GM21786 (cell line): ENCODE data around the gene CCDC188.

Source experiments
- ATAC-seq: cut with Tn5 transposase; IDR thresholded peaks from one replicate; pipeline ENCODE4 v1.9.1; 2021; ENCODE audit not compliant: unreplicated experiment

CCDC188 gene

DNA sequence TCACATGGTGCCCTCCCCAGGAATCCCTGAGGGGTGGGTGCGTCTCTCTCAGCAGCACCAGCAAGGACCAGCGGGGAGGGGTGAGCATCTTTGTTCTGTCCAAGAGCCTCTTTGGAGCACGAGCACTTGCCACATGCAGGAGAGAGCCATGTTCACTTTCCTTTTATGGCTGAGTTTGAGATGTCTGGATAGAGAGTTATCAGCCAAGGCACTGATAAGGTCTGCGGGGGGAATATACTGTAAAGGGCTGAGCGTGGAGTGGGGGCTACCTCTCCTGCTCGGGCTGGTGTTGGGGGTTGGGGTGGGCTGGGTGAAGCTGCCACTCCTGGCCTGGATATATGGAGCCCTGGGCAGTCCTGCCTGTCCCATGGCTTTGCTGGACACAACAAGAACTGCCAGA lies 34.9 kb upstream of the CCDC188 start:
- ATAC-seq = no peak

DNA sequence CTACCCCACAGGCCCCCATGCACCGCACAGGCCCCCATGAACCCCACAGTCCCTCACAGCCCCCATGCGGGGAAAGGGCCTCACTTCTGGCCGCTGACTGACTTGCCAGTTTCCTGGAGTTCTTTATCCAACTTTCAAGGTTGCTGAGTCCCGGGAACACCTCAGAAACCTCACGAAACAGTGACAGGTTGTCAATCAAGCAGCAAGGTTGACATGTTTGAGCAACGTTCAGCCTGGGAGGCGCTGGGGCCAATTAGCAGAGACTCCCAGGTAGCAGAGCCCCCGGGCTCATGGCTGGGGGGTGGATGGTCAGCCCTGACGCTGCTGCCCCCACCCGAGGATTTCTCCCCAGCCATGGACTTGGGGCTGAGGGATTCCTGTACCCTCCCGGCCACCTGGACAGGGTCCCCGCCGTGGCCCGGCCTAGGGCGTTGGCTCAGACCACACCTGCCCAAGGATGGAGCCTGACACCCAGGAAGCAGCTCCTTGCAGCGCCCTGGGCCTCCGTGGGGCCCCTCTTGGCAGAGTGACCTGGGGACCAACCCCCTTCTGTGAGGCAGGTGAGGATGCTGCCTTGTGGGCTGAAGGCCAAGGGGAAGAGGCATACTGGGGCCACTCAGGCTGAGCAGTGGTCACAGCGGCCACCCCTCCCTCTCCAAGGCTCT lies 33.8 kb upstream of the CCDC188 start:
- ATAC-seq = no peak

DNA sequence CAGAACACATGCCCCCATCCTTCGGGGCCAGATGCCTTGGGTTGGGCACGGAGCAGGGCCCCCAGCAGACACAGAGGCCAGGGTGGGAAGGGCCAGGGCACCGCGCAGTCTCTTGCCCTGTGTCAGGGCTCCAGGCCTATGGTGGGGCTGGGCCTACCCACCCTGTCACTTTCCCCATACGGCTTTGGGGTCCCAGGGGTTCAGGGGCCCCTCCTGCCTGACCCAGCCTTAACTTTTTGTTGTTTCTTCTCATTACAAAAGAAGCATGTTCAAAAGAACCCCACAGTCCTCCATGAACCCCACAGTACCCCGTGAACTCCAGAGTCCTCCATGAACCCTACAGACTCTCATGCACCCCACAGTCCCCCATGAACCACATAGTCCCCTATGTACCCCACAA lies 33.0 kb upstream of the CCDC188 start:
- ATAC-seq = no peak

DNA sequence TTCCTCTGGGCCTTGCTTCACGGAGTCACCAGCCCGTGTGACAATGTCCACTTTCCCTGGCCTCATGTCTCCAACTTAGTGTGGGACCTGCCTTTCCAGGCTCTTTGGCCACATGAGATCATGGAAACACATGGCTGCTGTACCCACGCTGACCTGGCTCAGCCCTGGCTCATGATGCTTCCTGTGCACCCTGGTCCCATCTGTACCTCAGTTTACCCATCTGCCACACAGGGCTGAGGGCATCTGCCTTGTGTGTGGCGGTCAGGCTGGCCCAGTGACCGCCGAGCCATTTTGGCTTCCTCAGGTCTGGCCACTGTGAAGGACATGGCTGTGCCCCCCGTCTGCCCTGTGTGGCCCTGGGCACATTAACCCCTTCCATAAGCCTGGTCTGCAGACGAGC lies 32.2 kb upstream of the CCDC188 start:
- ATAC-seq = no peak

DNA sequence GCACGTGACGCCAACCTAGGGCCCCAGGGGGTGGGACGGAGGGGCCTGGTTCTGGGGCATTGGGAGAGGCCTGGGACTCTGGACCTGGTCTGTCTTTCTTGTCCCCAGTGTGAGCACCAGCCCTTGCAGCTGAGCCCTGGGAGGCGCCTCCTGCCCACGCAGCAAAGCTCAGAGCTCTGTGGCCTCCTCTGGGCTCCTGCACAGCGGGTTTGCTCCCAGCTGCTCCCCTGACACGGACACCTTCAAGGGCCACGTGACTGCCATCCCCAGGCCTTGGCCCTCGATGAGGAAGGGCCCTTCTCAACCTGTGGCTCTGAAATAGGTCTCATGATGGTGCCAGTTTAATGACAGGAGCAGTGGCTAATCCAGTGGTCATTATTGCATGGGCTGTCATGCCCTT lies 31.5 kb upstream of the CCDC188 start:
- no peak for ATAC-seq

DNA sequence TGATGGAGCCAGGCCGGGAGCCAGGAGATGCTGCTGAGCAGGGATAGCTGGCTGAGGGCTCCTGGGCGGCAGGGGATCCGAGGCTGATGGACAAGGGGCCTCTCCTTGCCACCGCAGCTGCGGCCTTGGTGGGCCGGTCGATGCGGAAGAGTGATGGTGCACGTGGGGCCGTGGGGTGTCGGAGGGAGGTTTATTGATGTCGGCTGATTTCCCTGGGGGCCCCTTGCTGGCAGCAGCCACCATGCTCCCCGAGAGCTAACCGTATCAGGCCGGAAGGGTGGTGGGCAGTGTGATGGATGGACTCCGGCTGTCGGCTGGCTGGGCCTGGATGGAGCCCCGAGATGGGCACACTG lies 31.0 kb upstream of the CCDC188 start:
- ATAC-seq = no peak

DNA sequence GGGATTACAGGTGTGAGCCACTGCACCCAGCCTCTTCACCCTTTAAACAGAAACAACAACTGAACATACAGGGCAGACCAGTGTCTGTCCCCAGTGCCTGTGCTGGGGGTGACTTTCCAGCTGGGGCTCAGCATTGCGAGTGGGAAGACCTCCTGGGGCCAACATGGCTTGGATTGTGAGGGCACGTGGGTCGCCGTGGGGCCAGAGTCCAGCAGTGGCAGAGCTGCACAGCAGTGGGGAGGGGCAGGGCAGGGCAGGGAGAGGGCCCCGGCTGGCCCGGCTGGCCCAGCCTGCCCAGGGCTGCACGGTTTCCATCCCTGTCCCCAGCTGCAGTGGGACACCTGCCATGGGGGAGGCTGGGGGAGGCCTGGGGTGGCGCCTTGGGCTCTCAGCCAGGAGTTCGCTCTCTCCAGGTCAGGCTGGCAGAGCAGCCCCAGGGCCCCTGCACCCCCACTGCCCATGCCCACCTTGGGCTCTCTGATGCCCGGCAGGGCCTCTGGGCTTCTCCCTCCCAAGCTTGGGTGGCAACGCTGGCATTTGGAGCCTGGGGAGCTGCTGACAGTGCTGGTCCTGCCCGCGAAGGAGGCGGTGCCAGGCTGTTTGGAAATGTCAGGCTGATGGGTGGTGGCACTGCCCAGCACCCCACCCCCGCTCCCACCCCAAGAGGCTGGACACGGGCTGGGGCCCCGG lies 30.5 kb upstream of the CCDC188 start:
- ATAC-seq = no peak

DNA sequence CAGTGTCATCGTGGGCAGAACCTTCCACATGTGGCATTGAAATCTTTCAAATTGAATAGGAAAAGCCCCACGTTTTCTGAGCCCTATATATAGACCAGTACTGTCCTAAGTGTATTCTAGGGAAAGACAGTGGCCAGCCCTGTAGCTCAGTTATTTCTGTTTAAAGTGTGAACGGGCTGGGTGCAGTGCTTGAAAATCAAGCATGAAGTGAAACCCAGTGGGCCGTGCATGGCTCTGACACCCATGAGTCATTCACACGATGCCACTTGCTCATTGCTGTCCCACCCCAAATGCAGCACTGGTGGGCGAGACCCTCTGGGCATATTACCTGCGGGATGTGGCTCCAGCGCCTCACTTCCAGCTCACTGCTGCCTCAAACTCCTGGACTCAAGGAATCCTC lies 29.8 kb upstream of the CCDC188 start:
- no peak for ATAC-seq

DNA sequence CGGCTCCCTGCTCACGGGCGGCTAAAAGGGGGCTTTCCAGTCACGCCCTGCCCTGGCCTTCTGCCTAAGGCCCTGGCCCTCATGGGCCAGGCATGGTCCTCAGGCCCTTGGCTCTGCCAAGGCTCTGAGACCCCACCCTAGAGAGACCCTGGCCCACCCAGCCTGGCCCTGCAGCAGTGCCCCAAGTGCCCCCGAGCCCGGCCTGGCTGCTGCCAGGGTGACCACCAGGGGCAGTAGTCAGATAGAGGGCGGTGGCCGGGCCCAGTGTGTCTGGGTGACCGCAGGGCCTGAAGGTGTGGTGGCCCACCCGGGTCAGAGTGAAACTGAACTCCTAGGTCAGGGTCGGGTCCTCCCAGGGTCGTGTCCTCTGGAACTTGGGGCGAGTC lies 29.4 kb upstream of the CCDC188 start:
- ATAC-seq = no peak

DNA sequence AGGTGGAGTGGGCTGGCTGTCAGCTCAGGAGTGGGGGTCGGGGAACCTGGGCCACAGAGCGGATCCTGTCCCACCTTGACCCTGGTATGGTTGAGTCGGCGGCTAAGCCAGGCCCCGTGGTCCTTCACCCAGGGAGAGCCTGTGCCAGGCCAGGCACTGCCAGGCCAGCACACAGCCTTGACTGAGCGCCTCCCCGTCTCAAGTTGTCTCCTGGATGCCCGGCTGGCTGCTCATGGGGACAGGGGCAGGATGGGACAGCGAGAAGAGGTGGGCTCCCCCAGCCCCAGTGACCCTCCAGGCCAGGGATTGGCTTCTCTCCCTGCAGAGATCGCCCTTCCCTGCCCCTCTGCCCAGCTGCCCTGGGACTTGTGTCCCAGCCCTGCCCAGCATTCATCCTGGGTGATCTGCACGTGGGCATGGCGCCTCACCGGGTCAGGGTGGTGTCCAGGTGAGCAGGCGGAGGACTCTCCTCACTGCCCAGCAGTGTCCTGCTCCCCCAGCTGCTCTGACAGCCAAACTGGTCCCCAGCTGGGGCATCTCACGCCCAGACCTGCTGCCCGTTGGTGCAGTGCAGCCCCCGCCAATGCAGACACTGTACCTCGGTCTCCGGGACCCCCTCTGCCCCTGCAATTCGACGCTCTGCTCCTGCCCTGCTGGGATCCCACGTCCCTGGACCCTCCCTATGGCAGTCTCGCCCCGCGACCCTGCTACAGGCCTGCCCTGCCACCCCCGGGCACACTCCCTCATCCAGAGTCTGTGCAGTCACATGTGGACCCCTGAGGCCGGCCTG lies 28.8 kb upstream of the CCDC188 start:
- ATAC-seq = no peak

DNA sequence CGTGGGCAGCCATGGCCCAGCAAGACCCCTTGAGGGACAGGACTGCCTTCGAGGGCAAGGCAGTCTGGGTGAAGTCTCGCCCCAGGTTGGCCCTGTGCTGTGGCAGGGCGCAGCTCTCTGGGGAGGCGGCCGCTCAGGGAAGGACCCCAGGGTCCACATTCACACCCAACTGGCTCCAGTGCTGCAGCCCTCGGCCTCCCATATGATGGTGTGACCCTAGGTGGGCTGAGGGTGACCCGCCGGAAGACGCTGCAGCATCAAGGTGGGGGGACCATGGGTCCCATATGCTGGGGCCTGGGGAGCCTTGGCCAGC lies 28.0 kb upstream of the CCDC188 start:
- ATAC-seq = no peak

DNA sequence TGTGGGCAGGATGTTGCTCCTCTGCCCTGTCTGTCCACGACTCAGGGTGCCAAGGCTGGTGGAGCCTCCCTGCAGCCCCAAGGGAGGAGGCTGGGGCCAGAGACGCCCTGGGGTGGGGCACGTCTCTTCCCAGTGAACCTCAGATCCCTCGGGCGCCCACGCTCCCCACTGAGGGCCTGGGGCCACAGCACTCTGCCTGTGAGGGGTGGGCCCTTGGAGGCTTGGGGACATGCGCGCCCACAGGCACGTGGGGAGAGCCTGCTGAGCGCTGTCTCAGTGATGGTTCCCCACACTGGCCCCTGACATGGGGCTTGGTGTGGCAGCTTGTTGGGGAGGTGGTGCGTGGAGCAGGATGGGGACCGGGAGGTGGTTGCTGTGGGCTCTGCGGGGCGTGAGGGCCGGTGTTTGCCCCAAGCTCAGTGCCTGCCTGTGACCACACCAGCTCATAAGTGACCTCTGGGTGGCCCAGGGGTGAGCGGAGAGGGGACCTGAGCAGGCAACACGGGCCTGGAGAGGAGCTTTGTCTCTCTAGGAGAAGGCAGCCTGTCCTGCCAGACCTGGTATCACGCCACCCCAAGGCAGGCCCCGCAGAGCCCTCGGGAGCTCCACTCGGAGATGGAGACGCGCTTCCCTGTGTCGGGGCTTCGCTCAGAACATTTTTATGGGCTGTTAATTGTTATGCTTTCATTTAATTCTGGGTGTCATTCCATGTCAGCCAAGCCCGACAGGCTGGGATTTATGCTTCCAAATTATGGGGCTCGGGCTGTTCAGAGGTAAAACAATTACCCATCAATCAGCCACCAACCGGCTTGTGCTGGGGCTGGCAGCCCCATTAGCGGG lies 27.4 kb upstream of the CCDC188 start:
- ATAC-seq = no peak

DNA sequence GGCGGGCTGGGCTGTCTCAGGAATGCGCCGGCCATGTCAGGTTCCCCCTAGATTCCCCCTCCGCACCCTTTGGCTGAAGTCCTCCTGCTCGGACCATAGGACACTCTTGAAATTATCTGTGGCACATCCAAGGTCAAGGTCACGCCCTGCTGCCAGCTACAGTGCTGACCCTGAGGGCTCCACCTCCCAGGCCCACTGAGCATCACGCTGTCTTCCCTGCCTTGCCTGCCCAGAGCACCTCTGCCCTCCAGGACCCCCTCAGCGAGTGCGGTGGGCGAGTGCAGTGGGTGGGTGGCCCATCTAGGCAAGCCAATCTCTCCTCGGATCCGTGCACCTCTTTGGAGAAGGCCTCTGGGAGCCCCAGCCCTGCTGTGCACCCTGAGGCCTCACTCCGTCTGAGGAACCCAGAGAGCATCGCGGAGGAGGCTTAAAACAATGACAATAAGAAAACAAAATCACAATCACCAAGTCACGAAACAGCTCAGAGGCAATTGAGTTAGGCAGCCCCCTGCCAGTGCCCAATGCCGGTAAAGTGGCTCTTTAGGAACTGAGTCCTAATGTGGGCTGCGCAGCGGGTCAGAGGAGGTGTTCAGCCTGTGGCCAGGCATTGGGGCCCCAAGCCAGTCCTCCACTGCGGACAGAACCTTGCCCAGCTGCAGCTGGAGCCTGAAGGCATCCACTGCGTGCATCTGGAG lies 26.5 kb upstream of the CCDC188 start:
- ATAC-seq = no peak

DNA sequence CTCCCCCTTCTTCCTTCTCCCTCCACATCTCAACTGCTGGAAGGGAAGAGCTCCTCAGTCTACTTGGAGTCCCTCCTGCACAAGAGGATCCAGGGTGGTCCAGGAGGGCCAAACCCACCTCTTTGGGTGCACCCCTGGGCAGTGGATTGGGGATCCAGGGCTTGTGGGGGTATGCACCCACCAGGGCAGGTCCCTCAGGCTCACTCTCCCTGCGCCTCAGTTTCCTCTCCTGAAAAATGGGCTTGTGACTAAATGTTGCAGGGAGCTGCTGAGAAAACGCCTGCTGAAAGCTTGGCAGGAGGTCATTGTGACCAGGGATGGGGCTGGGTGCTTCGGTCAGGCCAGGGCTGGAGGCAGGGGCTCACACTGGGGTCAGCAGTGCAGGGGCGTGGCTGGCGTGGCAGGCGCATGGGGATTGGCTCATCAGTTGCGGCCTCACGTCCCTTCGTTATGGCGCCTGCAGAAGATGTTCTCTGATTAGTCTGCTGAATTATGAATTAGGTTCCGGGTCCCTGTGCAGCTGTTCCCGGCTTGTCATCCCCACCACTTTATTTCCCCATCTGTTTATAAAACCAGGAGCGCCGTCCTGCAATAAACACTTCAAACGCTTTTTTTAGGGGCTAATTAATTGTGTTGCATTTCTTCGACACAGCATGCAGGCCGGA lies 25.7 kb upstream of the CCDC188 start:
- no peak for ATAC-seq

DNA sequence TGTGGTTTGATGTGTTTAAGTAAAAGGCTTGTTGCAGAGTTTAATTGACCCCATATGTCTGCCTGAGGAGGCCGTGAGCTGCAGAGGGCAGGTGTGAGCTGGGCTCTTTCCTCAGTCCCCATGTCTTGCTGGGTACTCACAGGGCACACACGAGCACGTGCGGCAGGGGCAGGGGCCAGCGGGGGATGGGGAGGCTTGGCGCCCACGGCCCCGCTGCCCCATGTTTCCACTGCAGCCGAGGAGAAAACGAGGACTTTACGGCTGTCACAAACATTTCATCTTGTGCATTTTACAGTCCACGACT lies 24.7 kb upstream of the CCDC188 start:
- ATAC-seq = no peak

DNA sequence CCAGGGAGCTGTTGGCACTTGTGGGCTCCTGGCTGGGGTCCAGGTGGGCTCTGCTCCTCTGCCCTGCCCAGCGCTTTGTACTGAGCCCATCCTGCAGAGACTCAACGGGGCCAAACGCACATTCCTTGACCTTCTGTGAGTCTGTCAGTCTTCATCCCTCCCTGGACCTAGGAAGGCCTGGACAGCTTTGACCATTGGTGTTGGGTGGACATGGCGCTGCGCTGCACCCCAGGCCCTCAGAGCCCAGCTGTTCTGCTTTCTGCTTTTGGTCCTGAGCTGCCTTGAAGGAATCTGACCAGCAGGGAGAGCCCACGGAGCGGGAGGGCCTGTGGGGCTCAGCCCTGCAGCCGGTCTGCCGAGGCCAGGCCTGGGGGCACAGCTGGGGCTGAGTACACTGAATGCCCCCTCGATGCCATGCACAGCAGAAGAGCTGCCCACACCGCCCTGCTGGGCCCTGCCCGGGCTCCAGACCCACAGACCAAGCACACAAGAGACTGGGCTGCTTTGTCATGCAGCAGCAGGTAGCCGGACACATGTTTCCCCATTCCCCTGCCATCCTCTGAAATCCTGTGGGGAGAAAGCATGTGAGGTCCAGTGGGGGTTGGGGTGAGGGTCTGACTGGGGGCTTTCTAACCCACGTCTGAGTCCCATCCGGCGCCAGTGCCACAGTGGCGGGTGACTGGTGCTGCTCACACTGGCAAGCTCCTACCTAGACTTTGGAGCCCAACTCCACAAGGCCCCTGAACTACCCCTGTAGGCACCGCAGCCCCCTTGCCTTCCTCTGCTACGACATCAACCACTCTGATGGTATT lies 24.1 kb upstream of the CCDC188 start:
- no peak for ATAC-seq

DNA sequence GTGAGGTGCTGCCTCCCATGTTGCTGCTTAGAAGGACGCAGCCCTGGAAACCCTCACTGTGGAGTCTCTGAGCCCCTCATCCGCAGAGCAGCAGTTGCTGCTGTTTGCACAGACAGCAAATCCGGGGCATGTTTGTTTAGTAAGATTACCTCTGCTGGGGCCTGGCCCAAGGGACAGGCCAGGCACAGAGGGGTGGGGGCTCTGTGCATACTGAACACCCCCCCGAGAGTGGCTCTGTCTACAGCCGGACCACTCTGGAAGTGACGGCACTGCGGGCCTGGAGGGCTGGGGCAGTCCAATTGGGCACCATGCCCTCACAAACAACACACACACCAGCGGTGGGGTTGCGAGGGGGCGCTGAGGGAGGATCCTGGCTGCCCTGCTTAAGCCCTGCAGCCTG lies 22.9 kb upstream of the CCDC188 start:
- ATAC-seq = no peak

DNA sequence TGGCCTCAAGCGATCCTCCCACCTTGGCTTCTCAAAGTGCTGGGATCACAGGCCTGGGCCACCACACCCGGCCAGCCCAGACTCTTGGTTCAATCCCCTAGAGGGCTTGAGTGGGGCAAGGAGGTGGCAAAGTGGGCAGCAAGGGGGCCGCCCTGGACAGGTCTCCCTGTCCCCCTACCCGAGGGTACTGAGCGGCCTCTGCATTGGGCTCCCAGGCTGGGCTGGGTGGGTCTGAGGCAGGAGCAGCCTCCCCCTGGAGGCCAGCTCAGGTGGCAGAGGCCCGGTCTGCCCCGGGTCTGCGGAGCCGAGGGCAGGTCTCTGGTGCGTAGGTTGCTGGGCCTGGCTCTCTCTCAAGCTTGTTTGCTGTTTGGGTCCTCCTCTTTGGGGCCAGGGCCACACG lies 22.4 kb upstream of the CCDC188 start:
- no peak for ATAC-seq

DNA sequence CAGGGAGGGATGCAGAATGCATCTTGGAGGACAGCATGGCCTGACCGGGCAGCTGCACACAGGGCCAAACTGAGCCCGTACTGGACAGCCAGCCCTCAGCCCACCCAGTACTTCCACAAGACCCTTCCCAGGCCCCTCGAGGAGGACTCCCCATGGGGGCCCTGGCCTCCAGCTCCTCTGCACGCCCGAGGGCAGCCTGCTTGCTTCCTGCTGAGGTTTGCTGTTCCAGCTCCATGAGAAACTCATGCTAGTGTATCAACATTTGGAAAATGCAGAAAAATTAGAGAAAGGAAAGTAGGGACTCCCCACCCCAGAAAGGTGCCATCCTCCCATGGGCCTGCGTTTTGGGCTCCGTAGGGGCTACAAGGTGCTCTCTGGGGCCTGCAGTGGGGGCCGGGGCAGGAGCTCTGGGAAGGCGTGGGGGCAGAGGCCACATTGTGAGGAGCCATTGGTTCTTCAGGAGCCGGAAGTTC lies 21.3 kb upstream of the CCDC188 start:
- ATAC-seq = no peak
